ENCODE results near the gene MYCBP2. TPM values are rescaled to one million over a fixed set of nuclear protein-coding genes. Genes with fewer than 3 reads are reported as not detected.

Gene MYCBP2
- total and polyA plus RNA-seq, 4 donors = 23.2 to 130 (median 57.9) TPM

GRCh38 chr13:77305266-77305665, 21.6 kb downstream of the MYCBP2 start:
- Histone ChIP-seq H3K9me3 (ENCODE audit: control insufficient read depth in 4 of 4, insufficient read depth in 3 of 4, low read length in 3 of 4) (no peaks in the 10 kb centered on the region), H3K27ac (ENCODE audit: low read depth in 1 of 2, low read length in 1 of 2) (no peak overlapping the region), H3K4me3 (no peak overlapping the region), H3K9ac (ENCODE audit: insufficient read depth in 1 of 2, low read length in 2 of 2) (no peak overlapping the region), H3K4me1 (ENCODE audit: control insufficient read depth in 5 of 5, insufficient read depth in 5 of 5, low read length in 5 of 5) (peaks cover 4 to 24% (median 6%) of the 10 kb centered on the region in 5 donors), H3K36me3 (ENCODE audit: control insufficient read depth in 4 of 4, insufficient read depth in 4 of 4, low read length in 4 of 4) (no peaks in the 10 kb centered on the region), H3K27me3 (ENCODE audit: control insufficient read depth in 3 of 3, insufficient read depth in 3 of 3, low read length in 2 of 3) (no peaks in the 10 kb centered on the region)
- no peak for DNase-seq
- ATAC-seq (ENCODE audit: insufficient read depth, low FRiP score) = no peak
- TF ChIP-seq CTCF (IDR thresholded peaks at IDR 0.05; ENCODE audit: control extremely low read depth, extremely low read depth) = no peak

- no peaks in the 10 kb centered on the region for H3K27me3 ChIP-seq (ENCODE audit: control insufficient read depth in 3 of 3, insufficient read depth in 3 of 3, low read length in 2 of 3)
- peaks cover 3 to 34% (median 9%) of the 10 kb centered on the region in 5 donors for H3K4me1 ChIP-seq (ENCODE audit: control insufficient read depth in 5 of 5, insufficient read depth in 5 of 5, low read length in 5 of 5)
- WGBS, 2 donors = 16 to 25% methylated on average over 5 of the region's 5 CpGs
These were observed 26.5 kb downstream of the MYCBP2 start for GRCh38 chr13:77300176-77301037.

GRCh38 chr13:77299587-77299986, 27.3 kb downstream of the MYCBP2 start:
- no peaks in the 10 kb centered on the region for H3K27me3 ChIP-seq (ENCODE audit: control insufficient read depth in 3 of 3, insufficient read depth in 3 of 3, low read length in 2 of 3)
- 41 to 74% methylated on average over 1 of the region's 1 CpG for WGBS, 2 donors
- DNase-seq = no peak
- H3K36me3 ChIP-seq (ENCODE audit: control insufficient read depth in 4 of 4, insufficient read depth in 4 of 4, low read length in 4 of 4) = peaks cover 0 to 8% (median 2%) of the 10 kb centered on the region in 4 donors
- no peak overlapping the region for H3K27ac ChIP-seq (ENCODE audit: low read depth in 1 of 2, low read length in 1 of 2)
- no peak overlapping the region for H3K4me3 ChIP-seq
- no peaks in the 10 kb centered on the region for H3K9me3 ChIP-seq (ENCODE audit: control insufficient read depth in 4 of 4, insufficient read depth in 3 of 4, low read length in 3 of 4)
- peaks cover 3 to 34% (median 9%) of the 10 kb centered on the region in 5 donors for H3K4me1 ChIP-seq (ENCODE audit: control insufficient read depth in 5 of 5, insufficient read depth in 5 of 5, low read length in 5 of 5)
- ATAC-seq (ENCODE audit: insufficient read depth, low FRiP score) = no peak
- no peak for TF ChIP-seq CTCF (IDR thresholded peaks at IDR 0.05; ENCODE audit: control extremely low read depth, extremely low read depth)
- no peak overlapping the region for H3K9ac ChIP-seq (ENCODE audit: insufficient read depth in 1 of 2, low read length in 2 of 2)

More at GRCh38 chr13:77300176-77301037, 26.5 kb downstream of the MYCBP2 start:
- H3K9ac ChIP-seq (ENCODE audit: insufficient read depth in 1 of 2, low read length in 2 of 2) = peak overlapping the region in 1 of 2 donors; percentile 39
- H3K36me3 ChIP-seq (ENCODE audit: control insufficient read depth in 4 of 4, insufficient read depth in 4 of 4, low read length in 4 of 4) = peaks cover 0 to 6% (median under 1%) of the 10 kb centered on the region in 4 donors
- no peak for TF ChIP-seq CTCF (IDR thresholded peaks at IDR 0.05; ENCODE audit: control extremely low read depth, extremely low read depth)
- H3K4me3 ChIP-seq = no peak overlapping the region
- peak; percentile 26 to 79 (median 79) for DNase-seq
- peak overlapping the region in 1 of 2 donors; percentile 85 for H3K27ac ChIP-seq (ENCODE audit: low read depth in 1 of 2, low read length in 1 of 2)
- ATAC-seq (ENCODE audit: insufficient read depth, low FRiP score) = peak; percentile 66
- no peaks in the 10 kb centered on the region for H3K9me3 ChIP-seq (ENCODE audit: control insufficient read depth in 4 of 4, insufficient read depth in 3 of 4, low read length in 3 of 4)

Data from lung (tissue), 12 donors.